DMS153 treated with DMSO at 0.1 percent for 48 hours (cell line): ENCODE results near the gene COQ10B.

Source experiments
- DNase-seq: peaks from one replicate; lab custom pipeline; 2025; ENCODE audit not compliant: unreplicated experiment; lab: John Stamatoyannopoulos, UW

COQ10B gene

GRCh38 chr2:197500503-197501131 is 47.3 kb downstream of the COQ10B start:
- DNase-seq: no peak

- no peak for DNase-seq
These were observed 48.8 kb downstream of the COQ10B start for GRCh38 chr2:197502201-197502600.

DNA sequence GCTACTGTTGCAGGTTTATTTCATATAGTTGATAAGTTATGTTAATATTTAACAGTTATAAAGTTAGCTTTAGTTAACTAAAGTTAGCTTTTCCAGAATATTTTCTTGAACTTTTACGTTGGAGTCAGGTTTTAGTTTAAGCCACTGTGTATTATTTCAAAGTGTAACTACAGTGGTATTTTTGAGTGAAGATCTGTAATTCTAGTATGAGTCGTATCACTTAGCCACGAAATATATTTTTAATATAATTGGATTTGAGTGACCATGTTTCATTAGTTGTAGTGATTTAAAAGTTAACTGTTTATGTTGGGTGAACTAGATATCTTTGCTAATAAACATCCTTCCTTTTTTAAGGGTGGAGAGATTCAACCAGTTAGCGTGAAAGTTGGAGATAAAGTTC is 49.3 kb downstream of the COQ10B start:
- no peak for DNase-seq

DNA sequence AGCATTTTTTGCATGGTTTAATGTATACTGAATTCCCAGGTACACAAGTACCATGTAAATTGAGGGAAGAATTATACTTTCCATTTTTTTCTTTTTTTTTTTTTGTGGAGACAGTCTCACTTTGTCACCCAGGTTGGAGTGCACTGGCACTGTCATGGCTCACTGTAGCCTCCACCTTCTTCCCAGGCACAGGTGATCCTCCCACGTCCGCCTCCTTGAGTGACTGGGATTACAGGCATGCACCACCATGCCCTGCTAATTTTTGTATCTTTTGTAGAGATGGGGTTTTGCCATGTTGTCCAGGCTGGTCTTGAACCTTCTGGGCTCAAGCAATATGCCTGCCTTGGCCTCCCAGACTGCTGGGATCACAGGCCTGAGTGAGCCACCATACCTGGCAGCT is 50.6 kb downstream of the COQ10B start:
- no peak for DNase-seq

DNA sequence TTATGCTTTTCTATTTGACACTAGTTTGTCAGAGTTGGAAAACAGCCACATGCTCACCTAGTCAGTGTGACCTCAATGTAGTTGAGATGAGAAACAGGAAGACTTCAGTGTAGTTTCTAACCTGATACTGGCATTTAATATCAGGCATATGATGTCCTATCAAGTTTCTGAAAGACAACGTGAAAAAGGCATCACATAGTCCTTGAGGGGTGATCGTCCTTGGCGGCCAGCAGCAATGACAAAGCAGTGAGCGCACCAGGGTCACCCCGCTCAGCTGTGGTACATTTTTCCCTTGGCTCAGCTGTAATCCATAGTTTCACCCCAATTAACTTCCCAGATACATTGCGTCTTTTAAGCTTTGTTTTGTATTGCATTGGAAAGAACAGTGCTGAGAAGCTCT is 51.2 kb downstream of the COQ10B start:
- no peak for DNase-seq

DNA sequence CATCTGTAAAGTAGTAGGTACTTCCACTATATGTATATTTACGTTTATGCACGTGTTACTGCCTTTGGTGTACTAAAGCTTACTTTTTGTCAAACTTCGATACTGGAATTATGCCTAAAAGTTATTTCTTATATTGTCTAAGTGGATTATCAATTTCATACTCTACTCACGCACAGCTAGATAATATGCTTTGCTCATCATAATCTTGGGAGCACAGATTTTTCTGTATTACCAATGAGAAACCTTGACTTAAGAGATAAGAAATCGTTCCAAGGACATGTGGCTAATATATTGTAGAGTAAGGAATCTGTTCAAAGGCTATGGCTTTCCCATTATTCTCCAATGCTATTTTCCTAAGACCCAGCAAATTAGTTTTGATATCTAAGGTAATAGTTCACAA is 53.3 kb downstream of the COQ10B start:
- no peak for DNase-seq

GRCh38 chr2:197513915-197514314 is 60.6 kb downstream of the COQ10B start:
- DNase-seq: no peak

DNA sequence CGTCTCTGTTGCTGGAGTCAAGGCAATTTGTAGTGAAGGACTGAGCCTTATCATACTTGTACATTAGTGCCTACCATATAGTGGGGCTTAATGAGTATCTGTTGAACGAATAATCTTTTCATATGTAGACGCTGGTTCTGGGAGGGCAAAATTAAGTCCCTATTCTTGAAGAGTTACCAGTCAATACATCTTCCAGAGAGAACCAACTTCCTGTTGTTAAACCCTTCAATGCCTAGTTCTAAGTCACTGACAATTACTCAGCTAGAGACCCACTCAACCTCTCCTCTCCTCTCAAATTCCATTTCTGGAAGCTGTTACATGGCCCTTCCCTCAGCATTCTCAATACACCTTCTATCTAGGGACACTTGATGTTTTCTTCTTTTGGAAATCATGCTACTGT is 61.4 kb downstream of the COQ10B start:
- DNase-seq: peak; percentile 17

DNA sequence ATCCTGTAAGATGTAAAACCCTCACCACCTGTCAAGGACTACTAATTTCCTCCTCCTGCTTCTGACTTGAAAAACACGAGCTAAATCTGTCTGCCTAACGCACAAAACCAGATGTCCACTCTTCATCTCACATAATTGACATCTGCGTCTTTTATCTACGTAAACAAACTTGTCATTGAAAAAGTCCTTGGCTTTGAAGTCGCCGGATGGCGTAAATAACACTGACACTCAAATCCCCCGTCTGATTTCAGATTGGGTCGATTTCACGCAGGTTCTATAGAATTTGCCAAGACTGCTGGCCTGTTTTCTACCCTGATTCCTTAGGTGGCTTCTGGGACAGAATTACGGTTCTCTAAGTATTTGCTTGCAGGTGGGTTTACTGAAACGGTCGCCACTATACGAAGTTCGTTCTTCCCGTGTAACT is 62.0 kb downstream of the COQ10B start:
- peak; percentile 61 for DNase-seq

DNA sequence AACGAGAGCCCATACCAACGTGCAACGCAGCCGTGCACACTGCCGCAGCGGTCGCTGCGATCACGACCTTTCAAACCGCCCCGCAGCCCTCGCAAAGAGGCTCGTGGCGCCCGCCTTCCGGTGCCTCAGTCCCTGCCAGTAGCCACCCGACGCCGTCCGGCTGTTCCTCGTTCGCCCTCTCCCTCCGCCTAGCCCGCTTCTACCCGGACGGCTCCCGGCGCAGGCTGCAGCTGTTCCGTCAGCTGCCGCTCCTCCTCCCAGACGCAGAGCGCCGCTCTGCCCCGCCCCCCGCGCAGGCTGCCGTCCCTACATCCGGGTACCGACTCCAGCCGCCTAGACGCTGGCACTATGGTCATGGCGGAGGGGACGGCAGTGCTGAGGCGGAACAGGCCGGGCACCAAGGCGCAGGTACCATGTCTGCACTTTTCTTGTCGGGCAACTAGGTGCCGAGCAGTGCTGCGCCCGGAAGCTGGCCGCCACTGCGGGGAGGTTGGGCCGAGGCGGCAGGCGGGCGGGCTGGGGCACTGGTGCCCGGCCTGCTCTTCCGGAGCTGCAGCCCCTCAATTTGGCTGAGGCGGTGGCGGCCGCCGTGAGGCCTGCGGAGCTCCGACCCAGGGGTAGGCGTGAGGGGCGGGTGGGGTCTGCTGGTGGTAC is 62.5 kb downstream of the COQ10B start, which contains the start of gene MOB4:
TSS of gene MOB4 (plus strand) at position 328 of the 654 bp plus-strand sequence. CDS start at position 349, 21 bp downstream.
- peak; percentile 96 for DNase-seq

- DNase-seq: peak; percentile 7
These were observed 63.0 kb downstream of the COQ10B start for GRCh38 chr2:197516393-197516761.

DNA sequence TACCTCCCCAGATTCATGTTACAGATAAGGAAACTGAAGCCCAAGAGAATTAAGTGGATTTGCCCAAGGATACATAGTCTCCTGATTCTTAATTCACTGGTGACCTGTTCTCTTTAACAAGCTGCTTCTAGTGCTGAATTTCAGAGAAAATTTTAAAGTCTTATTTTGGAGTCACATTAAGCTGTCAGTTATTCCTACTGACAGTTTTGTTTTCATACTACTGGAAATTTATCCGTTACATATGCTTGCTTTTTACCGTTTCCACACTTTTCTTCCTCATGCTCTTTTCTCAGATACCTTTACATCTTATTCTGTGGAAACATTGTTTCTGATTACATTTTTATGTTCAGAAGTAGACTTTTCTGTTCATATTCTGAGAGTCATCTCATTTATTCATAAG is 63.8 kb downstream of the COQ10B start:
- DNase-seq: no peak
